Ishikawa (cell line): ENCODE data around the gene TAP1.

ENCODE experiments used
- CEBPB ChIP-seq: IDR thresholded peaks from 2 replicates; pipeline ENCODE4 v1.6.1; 2012
- CREB1 ChIP-seq: IDR thresholded peaks from 2 replicates; pipeline ENCODE4 v1.6.1; 2012; ENCODE audit warnings: low read depth
- EGR1 ChIP-seq: IDR thresholded peaks from 2 replicates; pipeline ENCODE4 v1.6.1; 2012
- EP300 ChIP-seq: IDR thresholded peaks from 2 replicates; pipeline ENCODE4 v1.6.1; 2012; ENCODE audit warnings: borderline replicate concordance
- FOXM1 ChIP-seq: IDR thresholded peaks from 2 replicates; pipeline ENCODE4 v1.6.1; 2012; ENCODE audit warnings: low read depth, borderline replicate concordance
- MAX ChIP-seq: IDR thresholded peaks from 2 replicates; pipeline ENCODE4 v1.6.1; 2012
- NFIC ChIP-seq: IDR thresholded peaks from 2 replicates; pipeline ENCODE4 v1.6.1; 2012
- RAD21 ChIP-seq: IDR thresholded peaks from 2 replicates; pipeline ENCODE4 v1.6.1; 2012; ENCODE audit warnings: low read depth
- REST ChIP-seq: IDR thresholded peaks from 2 replicates; pipeline ENCODE4 v1.6.1; 2012; ENCODE audit warnings: low read depth, mild to moderate bottlenecking
- TAF1 ChIP-seq: IDR thresholded peaks from 2 replicates; pipeline ENCODE4 v1.6.1; 2012; ENCODE audit warnings: low read depth, mild to moderate bottlenecking
- TCF12 ChIP-seq: IDR thresholded peaks from 2 replicates; pipeline ENCODE4 v1.6.1; 2012; ENCODE audit warnings: low read depth
- TEAD4 ChIP-seq: IDR thresholded peaks from 2 replicates; pipeline ENCODE4 v1.6.1; 2012
- USF1 ChIP-seq: IDR thresholded peaks from 2 replicates; pipeline ENCODE4 v1.6.1; 2012
- YY1 ChIP-seq: IDR thresholded peaks from 2 replicates; pipeline ENCODE4 v1.6.1; 2012; ENCODE audit warnings: low read depth
- ZBTB7A ChIP-seq: IDR thresholded peaks from 2 replicates; pipeline ENCODE4 v1.6.1; 2012; ENCODE audit warnings: low read depth

The TAP1 gene

GRCh38 chr6:32847004-32847403 lies 6.5 kb downstream of the TAP1 start:
- TF ChIP-seq TAF1 (no peak), FOXM1 (no peak), MAX (no peak)

- no peak for TF ChIP-seq EP300
- TF ChIP-seq EGR1: no peak
- no peak for TF ChIP-seq MAX
- no peak for TF ChIP-seq RAD21
- no peak for TF ChIP-seq TAF1
- TF ChIP-seq TCF12: no peak
- no peak for TF ChIP-seq CEBPB
- TF ChIP-seq ZBTB7A: no peak
- no peak for TF ChIP-seq REST
- no peak for TF ChIP-seq YY1
These were observed 8.1 kb downstream of the TAP1 start for GRCh38 chr6:32845384-32845884.

- TF ChIP-seq MAX (peak; percentile 63; the same call in 1 of the 2 replicates), RAD21 (no peak)
These were observed 8.6 kb downstream of the TAP1 start for GRCh38 chr6:32844839-32845383.

GRCh38 chr6:32843979-32844838 lies 9.3 kb downstream of the TAP1 start, which contains the start of gene PSMB8:
TSS of gene PSMB8 (minus strand) at chr6:32844047. CDS start at chr6:32843996, 51 bp downstream.
- TF ChIP-seq USF1 (0 out of 2 replicates have a peak, but pooled peaks have one; percentile 36), ZBTB7A (no peak), CREB1 (peak; percentile 88), MAX (peak; percentile 69; the same call in 1 of the 2 replicates)

- TF ChIP-seq FOXM1 (no peak), NFIC (no peak), RAD21 (no peak), MAX (no peak), CEBPB (no peak), CREB1 (no peak), EP300 (no peak), TAF1 (no peak), TCF12 (no peak), EGR1 (no peak), REST (no peak), TEAD4 (no peak)
These were observed 10.0 kb downstream of the TAP1 start for GRCh38 chr6:32843331-32843978.

- TF ChIP-seq USF1 (no peak), CEBPB (no peak), FOXM1 (no peak), TAF1 (no peak), CREB1 (no peak), RAD21 (no peak), EP300 (no peak), ZBTB7A (no peak), NFIC (no peak)
These were observed 10.8 kb downstream of the TAP1 start for GRCh38 chr6:32842690-32843089.
